ENCODE results near the gene SORBS1. TPM values are rescaled to one million over a fixed set of nuclear protein-coding genes. Genes with fewer than 3 reads are reported as not detected.

SORBS1 gene
- total and polyA plus RNA-seq, 8 donors: 11.4 to 25.6 (median 16.8) TPM

- TF ChIP-seq CTCF (IDR thresholded peaks at IDR 0.05): no peak
- peaks cover 0 to 23% (median 13%) of the 10 kb centered on the region in 3 donors for H3K4me1 ChIP-seq
- no peaks in the 10 kb centered on the region for H3K36me3 ChIP-seq
- no peak overlapping the region for H3K27ac ChIP-seq
- no peaks in the 10 kb centered on the region for H3K9me3 ChIP-seq
- FAIRE-seq (no peak), DNase-seq (no peak), ATAC-seq (no peak)
- no peak overlapping the region for H3K4me3 ChIP-seq
- WGBS, 2 donors: 77 to 89% methylated on average over 2 of the region's 2 CpGs
- no peaks in the 10 kb centered on the region for H3K27me3 ChIP-seq
- intact Hi-C loops (cut with DNase I): no loop called here
These were observed 256.2 kb downstream of the SORBS1 start for GRCh38 chr10:95304976-95305375.

- no peak for ATAC-seq
- Histone ChIP-seq H3K36me3 (no peaks in the 10 kb centered on the region), H3K4me3 (no peak overlapping the region), H3K27me3 (no peaks in the 10 kb centered on the region), H3K4me1 (peaks cover 0 to 18% (median 13%) of the 10 kb centered on the region in 3 donors), H3K9me3 (no peaks in the 10 kb centered on the region), H3K27ac (no peak overlapping the region)
- TF ChIP-seq CTCF (IDR thresholded peaks at IDR 0.05): no peak
- no peak for FAIRE-seq
- 84 to 86% methylated on average over 4 of the region's 4 CpGs for WGBS, 2 donors
- intact Hi-C loops (cut with DNase I): no loop called here
- DNase-seq: no peak
These were observed 256.7 kb downstream of the SORBS1 start for GRCh38 chr10:95304463-95304862.

GRCh38 chr10:95303950-95304349, 257.2 kb downstream of the SORBS1 start:
- H3K9me3 ChIP-seq: no peaks in the 10 kb centered on the region
- TF ChIP-seq CTCF (IDR thresholded peaks at IDR 0.05): no peak
- intact Hi-C loops (cut with DNase I): no loop called here
- whole genome bisulfite sequencing, 2 donors: 93 to 100% methylated on average over 1 of the region's 1 CpG
- no peak for FAIRE-seq
- peaks cover 0 to 13% (median 8%) of the 10 kb centered on the region in 3 donors for H3K4me1 ChIP-seq
- H3K27me3 ChIP-seq: no peaks in the 10 kb centered on the region
- H3K4me3 ChIP-seq: no peak overlapping the region
- no peak overlapping the region for H3K27ac ChIP-seq
- H3K36me3 ChIP-seq: no peaks in the 10 kb centered on the region
- no peak for ATAC-seq
- DNase-seq: no peak

- ATAC-seq (no peak), DNase-seq (no peak), FAIRE-seq (no peak)
- 88 to 91% methylated on average over 8 of the region's 8 CpGs for WGBS, 2 donors
- Histone ChIP-seq H3K36me3 (no peaks in the 10 kb centered on the region), H3K9me3 (no peaks in the 10 kb centered on the region), H3K27ac (no peak overlapping the region), H3K27me3 (no peaks in the 10 kb centered on the region), H3K4me3 (no peak overlapping the region), H3K4me1 (peaks cover 0 to 13% (median 8%) of the 10 kb centered on the region in 3 donors)
- TF ChIP-seq CTCF (IDR thresholded peaks at IDR 0.05): no peak
- intact Hi-C loops (cut with DNase I): no loop called here
These were observed 257.6 kb downstream of the SORBS1 start for GRCh38 chr10:95303535-95303934.

GRCh38 chr10:95300022-95300539, 261.1 kb downstream of the SORBS1 start:
- TF ChIP-seq CTCF (IDR thresholded peaks at IDR 0.05): no peak
- H3K9me3 ChIP-seq: no peaks in the 10 kb centered on the region
- no peaks in the 10 kb centered on the region for H3K36me3 ChIP-seq
- no peak overlapping the region for H3K4me3 ChIP-seq
- no peaks in the 10 kb centered on the region for H3K27me3 ChIP-seq
- H3K4me1 ChIP-seq: peaks cover 0 to under 1% (median 0%) of the 10 kb centered on the region in 3 donors
- intact Hi-C loops (cut with DNase I): no loop called here
- ATAC-seq (no peak), DNase-seq (no peak), FAIRE-seq (no peak)
- H3K27ac ChIP-seq: no peak overlapping the region
- 73 to 76% methylated on average over 3 of the region's 3 CpGs for WGBS, 2 donors

Measured in pancreas (tissue), 10 donors.